GM18502 (cell line): Measurements from ENCODE around the gene ZNF296.

Source experiments
- ATAC-seq: cut with Tn5 transposase; IDR thresholded peaks from one replicate; pipeline ENCODE4 v1.9.1; 2021; ENCODE audit warnings: mild to moderate bottlenecking; ENCODE audit not compliant: unreplicated experiment, poor library complexity

Gene ZNF296

GRCh38 chr19:45103508-45104319 is 27.4 kb upstream of the ZNF296 start:
- ATAC-seq: no peak

- ATAC-seq: no peak
These were observed 26.9 kb upstream of the ZNF296 start for GRCh38 chr19:45103156-45103507.

DNA sequence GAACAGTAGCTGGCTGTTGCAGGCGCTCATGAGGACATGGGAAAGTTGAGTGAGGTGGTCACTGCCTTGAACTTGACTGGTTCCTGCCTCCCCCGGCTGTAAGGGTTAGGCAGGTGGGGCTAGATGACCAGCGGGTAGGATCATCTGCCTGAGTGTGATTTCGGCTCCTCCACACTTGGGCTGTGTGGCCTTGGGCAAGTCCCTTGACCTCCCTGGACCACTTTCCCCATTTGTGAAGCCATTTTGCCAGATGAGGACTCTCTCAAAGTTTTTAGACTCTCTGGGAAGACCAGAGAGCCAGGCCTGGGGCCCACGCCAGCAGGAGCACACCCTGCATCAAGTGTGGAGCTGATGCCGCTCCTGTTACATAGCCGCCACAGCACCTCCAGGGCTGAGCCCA is 26.2 kb upstream of the ZNF296 start:
- no peak for ATAC-seq

DNA sequence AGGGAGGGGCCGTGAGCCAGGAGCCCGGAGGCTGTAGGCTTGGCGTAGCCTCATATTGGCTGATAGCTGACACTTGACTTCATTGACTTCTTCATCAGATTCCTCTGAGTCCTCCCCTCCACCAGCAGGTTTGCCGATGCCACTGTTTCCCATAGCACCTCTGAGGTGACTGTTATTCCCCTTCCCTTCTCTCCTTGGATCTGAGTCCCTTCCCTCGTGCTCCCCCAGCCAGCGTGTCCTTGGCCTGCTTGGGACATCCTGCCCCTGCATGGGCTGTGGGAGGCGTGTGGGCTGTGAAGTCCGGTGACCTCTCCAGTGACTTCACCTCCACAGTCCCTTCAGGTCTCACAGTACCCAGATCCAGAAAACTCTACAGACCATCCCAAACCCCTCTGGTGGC is 25.5 kb upstream of the ZNF296 start:
- no peak for ATAC-seq

- no peak for ATAC-seq
These were observed 24.6 kb upstream of the ZNF296 start for GRCh38 chr19:45100846-45101252.

DNA sequence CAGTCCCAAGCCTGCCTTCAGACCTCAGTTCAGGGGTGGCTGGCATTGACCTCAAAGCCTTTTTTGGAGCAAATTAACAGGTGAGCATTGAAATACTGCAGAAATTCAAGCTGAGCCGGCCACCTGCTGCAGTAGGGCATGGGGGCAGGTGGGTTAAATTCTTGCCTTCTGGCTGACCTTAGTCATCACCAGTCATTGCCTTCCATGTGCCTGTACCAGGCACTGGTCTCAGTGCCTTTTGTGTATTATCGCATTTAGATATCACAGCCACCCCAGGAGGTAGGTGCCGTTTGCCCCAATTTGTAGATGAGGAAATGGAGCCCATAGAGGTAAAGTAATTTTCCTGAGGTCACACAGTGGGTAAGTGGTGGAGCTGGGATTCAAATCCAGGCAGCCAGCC is 23.9 kb upstream of the ZNF296 start:
- ATAC-seq: no peak

GRCh38 chr19:45099467-45100191 is 23.4 kb upstream of the ZNF296 start:
- no peak for ATAC-seq

- ATAC-seq: no peak
These were observed 22.5 kb upstream of the ZNF296 start for GRCh38 chr19:45098521-45099466.

- ATAC-seq: no peak
These were observed 21.7 kb upstream of the ZNF296 start for GRCh38 chr19:45097776-45098520.

- ATAC-seq: no peak
These were observed 21.1 kb upstream of the ZNF296 start for GRCh38 chr19:45097450-45097775.

DNA sequence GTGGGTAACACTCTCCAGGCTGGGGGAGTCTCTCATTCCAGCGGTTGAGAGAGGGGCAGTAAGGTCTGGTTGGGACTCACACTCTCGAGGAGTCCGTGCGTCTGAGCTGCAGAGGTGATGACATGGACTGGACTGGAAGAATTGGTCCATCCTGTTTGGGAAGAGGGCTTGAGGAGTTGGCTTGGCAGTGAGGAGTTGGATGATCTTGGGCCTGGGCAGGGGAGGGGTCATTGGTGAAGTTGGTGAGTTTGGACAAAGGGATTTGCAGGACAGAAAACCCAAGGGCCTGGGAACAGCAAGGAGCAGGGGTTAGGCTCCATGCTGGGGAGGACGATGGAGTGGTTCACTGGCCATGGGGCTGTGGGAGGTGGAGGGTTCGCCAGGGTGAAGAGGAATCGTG is 20.4 kb upstream of the ZNF296 start:
- ATAC-seq: no peak

- no peak for ATAC-seq
These were observed 19.5 kb upstream of the ZNF296 start for GRCh38 chr19:45095496-45096413.

DNA sequence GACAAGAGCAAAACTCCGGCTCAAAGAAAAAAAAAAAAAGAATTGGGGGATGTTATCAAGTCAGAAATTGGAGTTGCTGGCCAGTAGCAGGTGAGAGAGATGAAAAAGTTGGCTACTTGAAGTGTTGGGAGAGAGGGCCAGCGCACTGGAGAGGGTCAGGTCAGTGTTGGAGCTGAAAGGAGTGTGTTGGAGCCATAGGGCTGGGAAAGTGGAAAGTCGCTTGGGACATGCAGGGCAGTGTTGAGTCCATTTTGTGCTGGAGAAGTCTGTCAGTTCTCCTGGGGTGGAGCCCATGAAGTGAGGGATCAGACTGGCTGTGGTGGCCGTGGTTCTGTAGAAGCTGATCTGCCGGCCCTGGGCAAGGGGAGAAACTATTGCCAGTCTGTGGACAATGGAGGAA is 18.4 kb upstream of the ZNF296 start:
- ATAC-seq: no peak

DNA sequence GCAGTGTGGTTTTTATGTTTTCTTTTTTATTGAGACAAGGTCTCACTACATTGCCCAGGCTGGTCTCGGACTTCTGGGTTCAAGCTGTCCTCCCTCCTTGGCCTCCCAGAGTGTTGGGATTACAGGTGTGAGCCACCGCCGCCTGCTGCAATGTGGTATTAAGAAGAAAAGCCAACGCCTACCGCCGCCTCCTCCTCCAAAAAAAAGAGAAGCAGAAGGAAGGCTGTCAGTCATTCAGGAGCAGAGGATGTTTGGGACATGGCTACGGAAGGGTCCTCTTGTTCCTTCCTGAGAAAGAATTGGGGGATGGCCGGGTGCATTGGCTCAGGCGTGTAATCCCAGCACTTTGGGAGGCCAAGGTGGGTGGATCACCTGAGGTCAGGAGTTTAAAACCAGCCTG is 17.9 kb upstream of the ZNF296 start:
- ATAC-seq: no peak

DNA sequence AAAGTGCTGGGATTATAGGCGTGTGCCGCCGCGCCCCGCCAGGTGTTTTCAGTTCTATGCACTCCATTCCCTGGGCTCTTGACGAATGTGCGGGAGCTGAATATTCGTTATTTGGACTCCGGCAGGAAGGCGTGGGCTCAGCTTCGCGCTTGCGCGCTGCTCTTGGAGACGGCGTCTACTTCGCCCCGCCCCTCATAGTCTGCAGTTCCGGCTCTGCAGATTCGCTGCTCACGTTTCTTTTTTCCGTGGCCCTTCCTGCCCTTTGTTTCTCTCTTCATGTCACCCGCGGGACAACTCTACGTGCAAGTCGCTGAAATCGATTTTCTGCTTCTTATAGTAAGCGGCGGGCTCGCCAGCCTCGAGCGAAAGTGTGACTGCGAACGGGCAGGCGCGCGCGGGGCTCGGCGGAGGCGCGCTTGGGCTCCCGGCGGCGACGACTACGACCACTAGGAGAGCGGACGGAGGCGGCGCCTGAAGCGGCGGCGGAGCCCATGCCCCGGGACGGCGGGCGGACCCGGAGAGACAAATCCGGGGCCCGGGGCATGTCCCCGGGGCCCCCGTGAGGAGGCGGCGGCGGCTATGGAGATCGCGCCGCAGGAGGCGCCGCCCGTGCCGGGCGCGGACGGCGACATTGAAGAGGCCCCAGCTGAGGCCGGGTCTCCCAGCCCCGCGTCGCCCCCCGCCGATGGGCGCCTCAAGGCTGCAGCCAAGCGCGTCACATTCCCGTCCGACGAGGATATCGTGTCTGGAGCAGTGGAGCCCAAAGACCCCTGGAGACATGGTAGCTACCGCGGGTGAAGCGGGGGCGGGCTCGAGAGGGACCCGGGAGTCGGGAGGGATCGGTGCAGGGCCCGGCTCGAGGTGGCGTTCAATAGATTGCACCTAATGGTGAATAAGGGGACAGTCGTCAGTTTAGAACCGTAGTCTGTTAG is 16.7 kb upstream of the ZNF296 start, which contains the start of gene PPP1R37:
Gene PPP1R37 (plus strand): TSS at position 433 of the 932 bp plus-strand sequence. CDS start 147 bp downstream, at position 580.
- peak; percentile 57 for ATAC-seq

- ATAC-seq: peak; percentile 71
These were observed 15.0 kb upstream of the ZNF296 start for GRCh38 chr19:45091031-45091923.

DNA sequence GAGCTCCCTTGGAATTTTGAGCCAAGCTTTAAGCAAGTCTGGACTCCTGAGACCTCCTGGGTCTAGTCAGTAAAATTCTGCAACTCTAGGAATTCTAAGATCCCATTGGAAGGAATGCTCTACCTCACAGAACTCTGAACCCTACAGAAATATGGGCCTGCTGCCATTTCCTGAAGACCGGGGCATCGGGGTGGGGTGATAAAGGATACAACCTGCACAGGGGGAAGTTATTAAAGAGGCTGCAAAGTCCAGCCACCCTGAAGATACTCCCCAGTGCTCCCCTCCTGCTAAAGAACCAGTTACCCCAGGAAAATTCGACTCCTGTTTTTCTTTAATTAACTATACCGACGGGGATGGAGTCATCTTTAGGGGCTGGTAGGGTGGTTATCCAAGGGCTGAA is 14.3 kb upstream of the ZNF296 start:
- no peak for ATAC-seq
